CD4-positive, alpha-beta memory T cell (primary cell): Measurements from ENCODE around the gene QRICH2. TPM values are rescaled to one million over a fixed set of nuclear protein-coding genes. Genes with fewer than 3 reads are reported as not detected.

Experiments used
- CTCF ChIA-PET: fragments of 350-600 bp; sonication (Branson Sonifier 250); formaldehyde crosslinking; loops from one replicate; lab custom pipeline; 2021; ENCODE audit warnings: inconsistent platforms; ENCODE audit not compliant: partially characterized antibody; lab: Charles Lee
- POLR2A ChIA-PET: fragments of 350-600 bp; sonication (Branson Sonifier 250); formaldehyde crosslinking; loops from one replicate; lab custom pipeline; 2021; ENCODE audit not compliant: partially characterized antibody; lab: Charles Lee
- DNase-seq, 5 donors: peaks; one replicate each; pipeline versions ENCODE4 v3.0.0 to v3.0.0-alpha.2; 2020 to 2022; ENCODE audit warnings: mixed read lengths in 1 of 5
- H3K27ac ChIP-seq: one replicate; pipeline ENCODE4 v1.7.0; 2013; ENCODE audit warnings: low read depth, low read length
- H3K27me3 ChIP-seq: 2 replicates; pipeline ENCODE4 v1.7.0; 2013; ENCODE audit warnings: mild to moderate bottlenecking, low read length, moderate library complexity; ENCODE audit not compliant: insufficient read depth
- H3K36me3 ChIP-seq: 2 replicates; pipeline ENCODE4 v1.7.0; 2013; ENCODE audit warnings: mild to moderate bottlenecking, low read length, moderate library complexity; ENCODE audit not compliant: insufficient read depth
- H3K4me1 ChIP-seq: 2 replicates; pipeline ENCODE4 v1.7.0; 2013; ENCODE audit warnings: mild to moderate bottlenecking, low read length, moderate library complexity; ENCODE audit not compliant: insufficient read depth
- H3K4me3 ChIP-seq, 2 donors: one replicate each; pipeline ENCODE4 v1.7.0; 2013; ENCODE audit warnings: low read length in 2 of 2, mild to moderate bottlenecking in 1 of 2
- H3K9me3 ChIP-seq, 2 donors: one replicate each; pipeline ENCODE4 v1.7.0; 2013; ENCODE audit warnings: low read length in 2 of 2, control low read depth in 1 of 2; ENCODE audit not compliant: control insufficient read depth in 1 of 2
- H3K27ac Mint-ChIP-seq, 7 donors: one replicate each; pipeline ENCODE4 v1.8.0; 2020 to 2021; ENCODE audit warnings: mixed read lengths in 7 of 7, mild to moderate bottlenecking in 6 of 7, inconsistent platforms in 3 of 7, moderate library complexity in 3 of 7
- H3K27me3 Mint-ChIP-seq, 2 donors: one replicate each; pipeline ENCODE4 v1.8.0; 2020 to 2021; ENCODE audit warnings: mixed read lengths in 2 of 2
- H3K36me3 Mint-ChIP-seq, 2 donors: one replicate each; pipeline ENCODE4 v1.8.0; 2020 to 2021; ENCODE audit warnings: mixed read lengths in 2 of 2, inconsistent platforms in 1 of 2, mild to moderate bottlenecking in 1 of 2
- H3K4me1 Mint-ChIP-seq, 4 donors: one replicate each; pipeline ENCODE4 v1.8.0; 2020 to 2021; ENCODE audit warnings: mixed read lengths in 4 of 4, mild to moderate bottlenecking in 1 of 4
- H3K4me3 Mint-ChIP-seq, 8 donors: one replicate each; pipeline ENCODE4 v1.8.0; 2020 to 2021; ENCODE audit warnings: mixed read lengths in 8 of 8, mild to moderate bottlenecking in 7 of 8, moderate library complexity in 6 of 8, inconsistent platforms in 3 of 8
- H3K9me3 Mint-ChIP-seq, 8 donors: one replicate each; pipeline ENCODE4 v1.8.0; 2020 to 2021; ENCODE audit warnings: mixed read lengths in 8 of 8, mild to moderate bottlenecking in 5 of 8, inconsistent platforms in 3 of 8, moderate library complexity in 1 of 8
- intact Hi-C: fragments of 100-400 bp; cut with micrococcal nuclease; formaldehyde crosslinking; loops from one replicate; pipeline ENCODE4 v1.15.1; 2023
- polyA plus RNA-seq, 2 donors: library from polyadenylated mRNA; unstranded; fragments of 300-500 nt; fragmentation: Illumina TruSeq; gene quantifications; one replicate each; pipeline ENCODE4 v1.2.3, GENCODE V29; 2021
- total RNA-seq, 2 experiments: library from RNA; stranded (reverse); gene quantifications; one replicate each; pipeline ENCODE4 v1.2.3, GENCODE V29; 2021

Gene QRICH2
- 1 to 10 TPM; 5.3 to 5.5 TPM for total RNA-seq
- under 1 TPM; 0.21 to 0.52 TPM for polyA plus RNA-seq

DNA sequence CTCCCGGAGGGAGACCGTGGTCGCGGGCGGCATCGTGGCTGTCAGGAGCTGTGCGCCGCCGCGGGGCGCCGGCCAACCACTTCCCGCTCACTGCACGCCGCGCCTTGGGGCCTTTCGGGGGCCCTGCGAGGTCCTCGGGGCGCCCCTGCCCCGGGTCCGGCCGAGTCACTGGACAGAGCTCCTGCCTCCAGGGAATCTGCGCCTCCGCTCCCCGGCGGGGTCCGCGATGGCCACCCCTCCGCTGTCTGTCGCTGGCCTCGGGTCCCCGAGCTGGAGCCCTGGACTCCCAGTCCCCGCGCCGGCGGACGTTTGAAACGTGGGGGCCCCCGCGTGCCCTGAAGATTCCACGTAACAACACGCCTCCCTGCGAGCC is at the start of gene QRICH2:
QRICH2 (minus strand) TSS at position 311 of the 373 bp plus-strand sequence; CDS start at position 33, 278 bp downstream.
- Histone ChIP-seq H3K27ac (no peak within 1 kb of the TSS), H3K36me3 (peaks cover 12% of the 10 kb centered on the region), H3K27me3 (no peaks in the 10 kb centered on the region), H3K4me3 (no peak within 1 kb of the TSS), H3K9me3 (no peaks in the 10 kb centered on the region), H3K4me1 (no peaks in the 10 kb centered on the region)
- no peak within 1 kb of the TSS for H3K27ac Mint-ChIP-seq
- intact Hi-C loops = no loop called here
- CTCF ChIA-PET = interaction anchor here (0.5 to 15.4 kb wide), 5 partner anchors 7 to 958 kb away, joined by 3 to 225 read pairs (median 5); partner anchors contain the start of gene SPHK1
- H3K36me3 Mint-ChIP-seq = peaks cover 15 to 18% of the 10 kb centered on the region in 2 donors
- H3K9me3 Mint-ChIP-seq = no peaks in the 10 kb centered on the region
- H3K4me1 Mint-ChIP-seq = peaks cover 0 to 2% (median under 1%) of the 10 kb centered on the region in 4 donors
- POLR2A ChIA-PET = no interaction called here
- no peaks in the 10 kb centered on the region for H3K27me3 Mint-ChIP-seq
- no peak within 1 kb of the TSS for H3K4me3 Mint-ChIP-seq
- no peak for DNase-seq

GRCh38 chr17:76357597-76358158 is 49.6 kb upstream of the QRICH2 start:
- Histone ChIP-seq H3K27ac (no peak overlapping the region), H3K9me3 (no peaks in the 10 kb centered on the region), H3K4me3 (no peak overlapping the region), H3K36me3 (no peaks in the 10 kb centered on the region), H3K27me3 (no peaks in the 10 kb centered on the region), H3K4me1 (peaks cover 7% of the 10 kb centered on the region)
- ChIA-PET POLR2A (no interaction called here), CTCF (interaction anchor here (1.0 kb wide), 1 partner anchor 28 kb away, joined by 4 read pairs; no protein-coding TSS in a partner anchor)
- no peak overlapping the region for H3K27ac Mint-ChIP-seq
- no peak overlapping the region for H3K4me3 Mint-ChIP-seq
- H3K27me3 Mint-ChIP-seq = no peaks in the 10 kb centered on the region
- H3K36me3 Mint-ChIP-seq = peaks cover 0 to 9% of the 10 kb centered on the region in 2 donors
- no peaks in the 10 kb centered on the region for H3K9me3 Mint-ChIP-seq
- intact Hi-C loops = no loop called here
- H3K4me1 Mint-ChIP-seq = peaks cover 4 to 16% (median 11%) of the 10 kb centered on the region in 4 donors
- no peak for DNase-seq

DNA sequence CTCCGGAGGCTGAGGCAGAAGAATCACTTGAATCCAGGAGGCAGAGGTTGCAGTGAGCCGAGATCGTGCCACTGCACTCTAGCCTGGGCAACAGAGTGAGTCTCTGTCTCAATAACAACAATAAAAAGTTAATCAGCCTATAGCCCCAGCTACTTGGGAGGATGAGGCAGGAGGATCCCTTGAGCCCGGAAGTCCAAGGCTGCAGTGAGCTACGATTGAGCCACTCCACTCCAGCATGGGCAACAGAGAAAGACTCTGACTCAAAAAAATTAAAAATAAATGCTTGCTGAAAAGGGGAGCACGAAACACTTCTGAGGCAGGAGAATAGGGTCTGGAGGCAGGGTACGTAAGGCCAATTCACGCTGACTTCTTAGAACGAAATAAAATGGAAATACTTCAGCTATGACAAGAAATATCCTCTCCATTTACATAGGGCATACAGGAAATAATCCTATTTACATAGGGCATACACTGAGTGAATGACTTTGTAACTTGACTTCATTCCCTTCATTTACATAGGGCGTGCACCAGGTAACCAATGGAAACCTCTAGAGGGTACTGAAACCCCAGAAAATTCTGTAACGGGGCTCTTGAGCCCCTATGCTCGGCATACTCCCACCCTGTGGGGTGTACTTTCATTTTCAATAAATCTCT is 48.9 kb upstream of the QRICH2 start:
- H3K27ac Mint-ChIP-seq = peak overlapping the region in 1 of 7 donors; percentile 27
- Histone ChIP-seq H3K27ac (no peak overlapping the region), H3K27me3 (no peaks in the 10 kb centered on the region), H3K4me1 (peaks cover 12% of the 10 kb centered on the region), H3K4me3 (no peak overlapping the region), H3K9me3 (no peaks in the 10 kb centered on the region), H3K36me3 (no peaks in the 10 kb centered on the region)
- CTCF ChIA-PET = no interaction called here
- peaks cover 0 to 9% of the 10 kb centered on the region in 2 donors for H3K36me3 Mint-ChIP-seq
- peaks cover 7 to 22% (median 15%) of the 10 kb centered on the region in 4 donors for H3K4me1 Mint-ChIP-seq
- intact Hi-C loops = no loop called here
- POLR2A ChIA-PET = no interaction called here
- peak overlapping the region in 2 of 8 donors; percentile 9 to 25 for H3K4me3 Mint-ChIP-seq
- no peaks in the 10 kb centered on the region for H3K27me3 Mint-ChIP-seq
- DNase-seq = no peak
- H3K9me3 Mint-ChIP-seq = no peaks in the 10 kb centered on the region

DNA sequence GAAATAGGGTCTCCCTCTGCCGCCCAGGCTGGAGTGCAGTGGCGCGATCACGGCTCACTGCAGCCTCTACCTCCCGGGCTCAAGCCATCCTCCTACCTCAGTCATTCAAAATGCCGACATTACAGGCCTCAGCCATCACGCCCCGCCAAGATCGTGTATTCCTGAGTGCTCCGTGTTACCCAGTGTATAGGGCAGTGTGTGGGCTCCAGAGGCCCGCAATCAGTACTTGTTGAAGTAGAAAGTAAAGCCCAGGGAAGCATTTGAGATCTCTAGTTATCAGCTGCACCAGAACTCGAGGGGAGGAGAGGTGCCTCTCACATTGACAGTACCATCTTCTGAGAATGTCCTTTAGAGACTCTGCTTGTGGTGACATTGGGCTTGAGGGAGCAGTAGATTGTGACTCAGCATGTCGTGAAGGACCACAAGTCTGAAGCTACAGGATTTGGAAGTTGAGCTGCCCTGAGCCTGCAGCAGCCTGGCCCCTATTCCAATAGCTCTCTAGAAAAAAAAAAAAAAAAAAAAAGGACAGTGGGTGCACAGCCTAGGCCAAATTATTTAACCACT is 46.8 kb upstream of the QRICH2 start:
- Mint-ChIP-seq H3K27ac (peak overlapping the region in 5 of 7 donors; percentile 30 to 82 (median 59)), H3K36me3 (peaks cover 0 to 9% of the 10 kb centered on the region in 2 donors), H3K27me3 (no peaks in the 10 kb centered on the region), H3K9me3 (no peaks in the 10 kb centered on the region), H3K4me1 (peaks cover 12 to 29% (median 20%) of the 10 kb centered on the region in 4 donors), H3K4me3 (peak overlapping the region; percentile 72 to 99 (median 94))
- Histone ChIP-seq H3K4me1 (peaks cover 16% of the 10 kb centered on the region), H3K27ac (no peak overlapping the region), H3K36me3 (no peaks in the 10 kb centered on the region), H3K9me3 (no peaks in the 10 kb centered on the region), H3K4me3 (no peak overlapping the region), H3K27me3 (no peaks in the 10 kb centered on the region)
- ChIA-PET POLR2A (interaction anchor here (0.7 to 3.0 kb wide), 6 partner anchors 7 to 251 kb away, joined by 3 to 61 read pairs (median 7); partner anchors contain the start of genes EXOC7, SPHK1 and UBALD2), CTCF (interaction anchor here (0.7 to 1.1 kb wide), 3 partner anchors 30 to 780 kb away, joined by 3 to 4 read pairs (median 4); no protein-coding TSS in a partner anchor)
- intact Hi-C loops = no loop called here
- DNase-seq = no peak

- peak overlapping the region; percentile 92 to 99 (median 96) for H3K4me3 Mint-ChIP-seq
- H3K27me3 Mint-ChIP-seq = no peaks in the 10 kb centered on the region
- ChIA-PET CTCF (interaction anchor here (0.7 to 2.8 kb wide), 5 partner anchors 31 to 780 kb away, joined by 3 to 21 read pairs (median 4); partner anchors contain the start of gene SPHK1), POLR2A (interaction anchor here (0.8 to 3.0 kb wide), 22 partner anchors 8 to 578 kb away, joined by 3 to 61 read pairs (median 4); partner anchors contain the start of genes EXOC7, MRPL38, RHBDF2 and SPHK1)
- Histone ChIP-seq H3K27me3 (no peaks in the 10 kb centered on the region), H3K4me3 (peak overlapping the region; percentile 15 to 88), H3K27ac (peak overlapping the region; percentile 77), H3K9me3 (no peaks in the 10 kb centered on the region), H3K36me3 (no peaks in the 10 kb centered on the region), H3K4me1 (peaks cover 16% of the 10 kb centered on the region)
- H3K9me3 Mint-ChIP-seq = no peaks in the 10 kb centered on the region
- peaks cover 0 to 9% of the 10 kb centered on the region in 2 donors for H3K36me3 Mint-ChIP-seq
- intact Hi-C loops = no loop called here
- DNase-seq = no peak
- peak overlapping the region; percentile 82 to 99 (median 98) for H3K27ac Mint-ChIP-seq
- H3K4me1 Mint-ChIP-seq = peaks cover 12 to 29% (median 20%) of the 10 kb centered on the region in 4 donors
Observed at GRCh38 chr17:76354317-76354729, 46.2 kb upstream of the QRICH2 start.

- Mint-ChIP-seq H3K4me3 (peak within 1 kb of the TSS; percentile 92 to 99 (median 96)), H3K4me1 (peaks cover 12 to 29% (median 20%) of the 10 kb centered on the region in 4 donors), H3K9me3 (no peaks in the 10 kb centered on the region), H3K27ac (peak within 1 kb of the TSS; percentile 82 to 99 (median 98)), H3K36me3 (peaks cover 0 to 9% of the 10 kb centered on the region in 2 donors), H3K27me3 (no peaks in the 10 kb centered on the region)
- Histone ChIP-seq H3K9me3 (no peaks in the 10 kb centered on the region), H3K4me3 (peak within 1 kb of the TSS; percentile 52 to 88), H3K27me3 (no peaks in the 10 kb centered on the region), H3K36me3 (no peaks in the 10 kb centered on the region), H3K27ac (peak within 1 kb of the TSS; percentile 77), H3K4me1 (peaks cover 16% of the 10 kb centered on the region)
- intact Hi-C loops = loop anchor here (1.0 kb wide), 4 partner anchors 32 to 448 kb away; partner anchors contain the start of gene SRP68
- ChIA-PET CTCF (interaction anchor here (0.5 to 2.8 kb wide), 6 partner anchors 17 to 340 kb away, joined by 3 to 21 read pairs (median 4); partner anchors contain the start of gene SPHK1), POLR2A (interaction anchor here (0.6 to 3.0 kb wide), 33 partner anchors 8 to 577 kb away, joined by 3 to 61 read pairs (median 4); partner anchors contain the start of genes EXOC7, FBF1, MRPL38 and RHBDF2)
- DNase-seq = peak; percentile 82 to 90 (median 85)
Observed at GRCh38 chr17:76353599-76354316, 45.7 kb upstream of the QRICH2 start, which contains the start of gene PRPSAP1. TSS of gene PRPSAP1 (minus strand) at chr17:76353916. CDS start at chr17:76353703, 213 bp downstream.
